ENCODE results near the gene LY6G6F. TPM values are rescaled to one million over a fixed set of nuclear protein-coding genes. Genes with fewer than 3 reads are reported as not detected.

The LY6G6F gene
- total and polyA plus RNA-seq, 2 experiments from 2014 or later, result not detected

GRCh38 chr6:31732029-31732428 lies 25.4 kb downstream of the LY6G6F start (continued):
- TF ChIP-seq REST (IDR thresholded peaks at IDR 0.05; ENCODE audit: unreplicated experiment), result no peak

- no peaks in the 10 kb centered on the region for H3K9me3 Mint-ChIP-seq
- TF ChIP-seq STAT1 (IDR thresholded peaks at IDR 0.05; ENCODE audit: unreplicated experiment) (no peak), CTCF (conservative IDR thresholded peaks at IDR 0.05; ENCODE audit: low read depth in 2 of 2) (no peak), POLR2AphosphoS5 (IDR thresholded peaks at IDR 0.05; ENCODE audit: low read depth) (no peak), EZH2phosphoT487 (IDR thresholded peaks at IDR 0.05; ENCODE audit: unreplicated experiment) (no peak), JUNB (IDR thresholded peaks at IDR 0.05; ENCODE audit: unreplicated experiment) (no peak), ZNF331 (CRISPR knock-in tag; IDR thresholded peaks at IDR 0.05; ENCODE audit: low read depth) (no peak), ZNF462 (CRISPR knock-in tag; IDR thresholded peaks at IDR 0.05) (no peak), REST (IDR thresholded peaks at IDR 0.05; ENCODE audit: unreplicated experiment) (no peak)
Measured at GRCh38 chr6:31733734-31734133, 27.1 kb downstream of the LY6G6F start.

More at GRCh38 chr6:31733734-31734133, 27.1 kb downstream of the LY6G6F start:
- Mint-ChIP-seq H3K36me3 (ENCODE audit: low read depth) (peaks cover 42% of the 10 kb centered on the region), H3K4me1 (peaks cover 49% of the 10 kb centered on the region), H3K4me3 (peak overlapping the region; percentile 92; the same call in 1 of the 3 replicates), H3K27me3 (ENCODE audit: insufficient read depth, low read depth, poor library complexity) (peaks cover 29% of the 10 kb centered on the region), H3K27ac (no peak overlapping the region; the same call in 1 of the 2 replicates)
- Histone ChIP-seq H3K4me1 (ENCODE audit: insufficient read depth) (peaks cover 42% of the 10 kb centered on the region), H3K79me2 (replicated peaks; ENCODE audit: insufficient read depth) (peaks cover 27% of the 10 kb centered on the region), H3K27ac (ENCODE audit: low read depth) (no peak overlapping the region), H3K27me3 (ENCODE audit: insufficient read depth) (peaks cover 3% of the 10 kb centered on the region; the same call in 1 of the 2 replicates), H3K4me2 (no peak overlapping the region), H3K36me3 (ENCODE audit: insufficient read depth) (peaks cover 29% of the 10 kb centered on the region), H3K9me2 (ENCODE audit: insufficient read depth) (no peaks in the 10 kb centered on the region), H2AFZ (no peak overlapping the region), H4K20me1 (replicated peaks; ENCODE audit: insufficient read depth) (peaks cover 11% of the 10 kb centered on the region; the same call in 1 of the 2 replicates), H3F3A (replicated peaks; ENCODE audit: low read depth) (peaks cover 62% of the 10 kb centered on the region), H3K4me3 (no peak overlapping the region)
- DNase-seq (ENCODE audit: low spot score), result no peak
- no peak for ATAC-seq
